ENCODE data around the gene DUOX2.
"Not testable (repeated sequence)": the region's sequence is repeated elsewhere in the genome, so short reads cannot be mapped to it uniquely, and the experiment has no call there.

DNA sequence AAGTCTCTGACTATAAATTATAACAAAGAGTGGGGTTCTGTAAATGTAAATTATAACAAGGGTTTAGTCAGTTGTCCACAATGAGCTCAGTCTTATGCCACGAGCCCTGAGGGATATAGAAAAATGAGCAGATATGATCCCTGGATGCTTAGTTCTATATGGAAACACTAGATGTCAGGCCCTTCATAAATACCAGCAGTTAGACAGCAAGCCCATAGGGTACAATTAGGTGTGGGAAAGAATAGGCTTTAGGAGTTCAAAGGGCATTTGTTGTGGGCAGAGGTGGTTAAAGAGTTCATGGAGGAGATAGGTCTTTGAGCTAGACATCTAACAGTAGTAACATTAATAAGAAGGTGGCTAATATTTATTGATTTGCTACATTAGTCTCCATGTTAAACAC is 69.7 kb downstream of the DUOX2 start:
- TF ChIP-seq POLR2A, CTCF (IDR thresholded peaks at IDR 0.05): not testable (repeated sequence)
